Measurements from ENCODE around the gene SLC24A1. TPM values are rescaled to one million over a fixed set of nuclear protein-coding genes. Genes with fewer than 3 reads are reported as not detected.

SLC24A1 gene
- total RNA-seq, 1 donor from 2014 or later = 10.3 TPM

DNA sequence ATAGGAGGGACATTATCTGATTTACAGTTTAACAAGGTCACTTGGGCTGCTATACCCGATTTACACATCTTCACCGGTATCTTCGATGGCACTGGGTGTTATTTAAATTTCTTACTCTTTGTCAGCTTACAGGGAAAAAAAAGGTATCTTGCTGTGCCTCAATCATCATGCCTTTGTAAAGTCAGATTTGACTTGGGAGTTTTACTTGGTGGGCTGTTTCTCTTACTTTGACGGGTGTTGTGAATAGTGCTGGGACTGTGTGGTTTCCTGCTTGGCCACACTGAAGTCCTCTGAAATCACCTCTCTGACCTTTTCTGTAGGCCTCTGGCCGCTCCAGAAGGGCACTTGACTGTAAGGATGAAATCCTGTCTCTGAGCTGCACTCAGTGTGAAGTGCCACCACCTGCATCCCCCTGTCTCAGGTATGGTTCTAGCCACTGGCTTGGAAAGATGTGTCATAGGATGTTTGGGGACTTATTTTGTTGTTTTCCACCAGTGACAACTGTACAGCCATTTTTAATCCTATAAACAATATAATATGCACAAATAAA is 3.1 kb upstream of the SLC24A1 start:
- peaks cover 3% of the 10 kb centered on the region for H3K36me3 Mint-ChIP-seq (ENCODE audit: insufficient read depth)
- H3K27me3 Mint-ChIP-seq = no peaks in the 10 kb centered on the region
- H3K9me3 Mint-ChIP-seq (ENCODE audit: low read depth) = no peaks in the 10 kb centered on the region
- DNase-seq (ENCODE audit: low spot score, unreplicated experiment) = no peak
- H3K4me3 Mint-ChIP-seq (ENCODE audit: low read depth) = no peak overlapping the region
- H3K27ac Mint-ChIP-seq = no peak overlapping the region
- TF ChIP-seq CTCF (IDR thresholded peaks at IDR 0.05; ENCODE audit: unreplicated experiment) = no peak
- peaks cover 7% of the 10 kb centered on the region for H3K4me1 Mint-ChIP-seq (ENCODE audit: low read depth)

GRCh38 chr15:65619626-65620290 is 2.0 kb upstream of the SLC24A1 start:
- no peak overlapping the region for H3K4me3 Mint-ChIP-seq (ENCODE audit: low read depth)
- peaks cover 3% of the 10 kb centered on the region for H3K4me1 Mint-ChIP-seq (ENCODE audit: low read depth)
- TF ChIP-seq CTCF (IDR thresholded peaks at IDR 0.05; ENCODE audit: unreplicated experiment) = no peak
- no peak for DNase-seq (ENCODE audit: low spot score, unreplicated experiment)
- peaks cover 7% of the 10 kb centered on the region for H3K36me3 Mint-ChIP-seq (ENCODE audit: insufficient read depth)
- H3K27ac Mint-ChIP-seq = no peak overlapping the region
- H3K9me3 Mint-ChIP-seq (ENCODE audit: low read depth) = no peaks in the 10 kb centered on the region
- H3K27me3 Mint-ChIP-seq = no peaks in the 10 kb centered on the region

DNA sequence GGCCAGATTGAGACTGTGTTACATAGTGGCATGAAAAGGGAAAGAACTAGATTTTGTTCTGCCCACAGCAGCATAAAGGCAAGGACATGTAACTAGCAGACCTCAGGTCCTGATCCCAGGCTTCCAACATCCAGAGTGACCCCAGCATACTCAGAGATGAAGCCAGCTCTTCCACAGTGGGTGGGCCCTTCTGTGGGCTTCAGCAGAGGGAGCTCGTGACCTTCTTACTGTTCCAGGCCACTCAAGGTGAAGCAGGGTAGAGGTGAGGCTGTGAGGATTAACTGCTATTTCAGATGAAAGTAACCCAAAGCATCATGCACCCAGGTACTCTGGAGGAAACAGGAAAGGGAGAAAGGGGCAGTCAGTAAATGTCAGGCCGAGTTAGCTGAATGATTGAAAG is 905 bp upstream of the SLC24A1 start:
- Mint-ChIP-seq H3K36me3 (ENCODE audit: insufficient read depth) (peaks cover 7% of the 10 kb centered on the region), H3K4me3 (ENCODE audit: low read depth) (no peak overlapping the region), H3K27me3 (no peaks in the 10 kb centered on the region), H3K9me3 (ENCODE audit: low read depth) (no peaks in the 10 kb centered on the region), H3K4me1 (ENCODE audit: low read depth) (peaks cover 3% of the 10 kb centered on the region), H3K27ac (no peak overlapping the region)
- DNase-seq (ENCODE audit: low spot score, unreplicated experiment) = no peak
- no peak for TF ChIP-seq CTCF (IDR thresholded peaks at IDR 0.05; ENCODE audit: unreplicated experiment)

GRCh38 chr15:65623103-65623502 is 1.4 kb downstream of the SLC24A1 start:
- Mint-ChIP-seq H3K36me3 (ENCODE audit: insufficient read depth) (peaks cover 4% of the 10 kb centered on the region), H3K4me3 (ENCODE audit: low read depth) (no peak overlapping the region), H3K27me3 (no peaks in the 10 kb centered on the region), H3K9me3 (ENCODE audit: low read depth) (no peaks in the 10 kb centered on the region), H3K27ac (no peak overlapping the region), H3K4me1 (ENCODE audit: low read depth) (peaks cover 3% of the 10 kb centered on the region)
- DNase-seq (ENCODE audit: low spot score, unreplicated experiment) = no peak
- no peak for TF ChIP-seq CTCF (IDR thresholded peaks at IDR 0.05; ENCODE audit: unreplicated experiment)

DNA sequence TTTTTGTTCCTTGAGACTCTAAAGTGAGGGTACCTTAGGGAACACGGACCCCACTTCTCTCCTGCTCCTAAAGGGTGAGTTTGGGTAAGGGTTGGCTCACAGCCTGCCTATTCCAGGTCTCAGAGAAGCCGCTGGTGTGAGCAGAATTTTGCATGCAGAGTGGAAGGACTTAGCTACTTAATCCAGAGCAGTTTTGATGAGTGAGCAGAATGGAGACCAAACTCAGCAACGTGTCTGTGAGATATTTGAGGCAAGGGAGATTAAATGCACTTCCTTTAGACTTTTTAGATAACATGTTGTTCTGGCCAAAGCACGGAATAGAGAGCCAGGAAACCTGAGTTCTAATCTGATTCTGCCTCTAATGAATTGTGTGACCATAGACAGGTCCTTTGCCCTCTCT is 5.1 kb downstream of the SLC24A1 start:
- peaks cover 5% of the 10 kb centered on the region for H3K4me1 Mint-ChIP-seq (ENCODE audit: low read depth)
- no peaks in the 10 kb centered on the region for H3K9me3 Mint-ChIP-seq (ENCODE audit: low read depth)
- DNase-seq (ENCODE audit: low spot score, unreplicated experiment) = no peak
- no peak overlapping the region for H3K4me3 Mint-ChIP-seq (ENCODE audit: low read depth)
- no peak for TF ChIP-seq CTCF (IDR thresholded peaks at IDR 0.05; ENCODE audit: unreplicated experiment)
- peaks cover 4% of the 10 kb centered on the region for H3K36me3 Mint-ChIP-seq (ENCODE audit: insufficient read depth)
- no peak overlapping the region for H3K27ac Mint-ChIP-seq
- no peaks in the 10 kb centered on the region for H3K27me3 Mint-ChIP-seq
